Thyroid gland (tissue), 4 donors: ENCODE results near the gene SEMA4D.

Experiments
- CTCF ChIP-seq, 6 experiments: fragments of 200-600 bp in 3 of 6; fragments of 450-650 bp in 3 of 6; sonication (generic) in 3 of 6; IDR thresholded peaks; one replicate each; pipeline ENCODE4 v1.5.1; 2016 to 2019; ENCODE audit warnings: antibody characterized with exemption in 6 of 6, mild to moderate bottlenecking in 2 of 6, inconsistent platforms in 1 of 6, moderate library complexity in 1 of 6
- POLR2A ChIP-seq, 2 donors: fragments of 450-650 bp; IDR thresholded peaks; one replicate each; pipeline ENCODE4 v1.6.1; 2017; ENCODE audit warnings: antibody characterized with exemption in 2 of 2, mild to moderate bottlenecking in 2 of 2, moderate library complexity in 1 of 2

- TF ChIP-seq CTCF (IDR thresholded peaks at IDR 0.05) (no peak), POLR2A (IDR thresholded peaks at IDR 0.05) (no peak)
These were observed 56.3 kb downstream of the SEMA4D start for GRCh38 chr9:89441655-89441970.
